DND-41 (cell line): ENCODE data around the gene EPB41.
"Not testable (repeated sequence)": the region's sequence is repeated elsewhere in the genome, so short reads cannot be mapped to it uniquely, and the experiment has no call there.

ENCODE experiments used
- ATAC-seq: fragments of 200-7000 bp; cut with Tn5 transposase; 3 replicates; pipeline ENCODE4 v1.9.1; 2021; ENCODE audit warnings: low read depth; ENCODE audit not compliant: insufficient read depth
- DNase-seq: peaks from one replicate; pipeline ENCODE4 v3.0.0-alpha.2; 2020
- H2AFZ ChIP-seq: 2 replicates; pipeline ENCODE4 v1.6.0; 2012; ENCODE audit warnings: low read depth, low read length
- H3K27ac ChIP-seq: 2 replicates; pipeline ENCODE4 v1.5.1; 2012; ENCODE audit warnings: low read length, inconsistent platforms
- H3K27me3 ChIP-seq: fragments of 200-600 bp; sonication (generic); 2 replicates; pipeline ENCODE4 v1.6.0; 2012; ENCODE audit warnings: low read length, mild to moderate bottlenecking, inconsistent platforms; ENCODE audit not compliant: insufficient read depth, poor library complexity
- H3K36me3 ChIP-seq: 2 replicates; pipeline ENCODE4 v1.5.1; 2012; ENCODE audit warnings: low read length, inconsistent platforms; ENCODE audit not compliant: insufficient read depth
- H3K4me1 ChIP-seq: 2 replicates; pipeline ENCODE4 v1.5.1; 2012; ENCODE audit warnings: mild to moderate bottlenecking, low read length; ENCODE audit not compliant: insufficient read depth
- H3K4me2 ChIP-seq: 2 replicates; pipeline ENCODE4 v1.6.0; 2012; ENCODE audit warnings: mild to moderate bottlenecking, moderate library complexity, low read length, inconsistent platforms; ENCODE audit not compliant: insufficient read depth
- H3K4me3 ChIP-seq, 2 experiments: fragments of 200-600 bp in 1 of 2; shearing (Covaris generic) in 1 of 2; 2 replicates each; pipeline ENCODE4 v1.5.1; 2012 to 2016; ENCODE audit warnings: inconsistent platforms in 2 of 2, low read length in 2 of 2, mild to moderate bottlenecking in 2 of 2, low read depth in 1 of 2, moderate library complexity in 1 of 2
- H3K79me2 ChIP-seq: 2 replicates; pipeline ENCODE4 v1.6.0; 2012; ENCODE audit warnings: low read length, inconsistent platforms; ENCODE audit not compliant: insufficient read depth
- H3K9ac ChIP-seq: 2 replicates; pipeline ENCODE4 v1.6.0; 2012; ENCODE audit warnings: low read depth, mild to moderate bottlenecking, inconsistent platforms, low read length, moderate library complexity
- H3K9me3 ChIP-seq: 2 replicates; pipeline ENCODE4 v1.5.1; 2012; ENCODE audit warnings: low read length, moderate library complexity, mild to moderate bottlenecking, inconsistent platforms; ENCODE audit not compliant: insufficient read depth, severe bottlenecking
- H4K20me1 ChIP-seq: 2 replicates; pipeline ENCODE4 v1.6.0; 2012; ENCODE audit warnings: low read length; ENCODE audit not compliant: insufficient read depth
- CTCF ChIP-seq: IDR thresholded peaks from 2 replicates; pipeline ENCODE4 v1.5.1; 2012; ENCODE audit warnings: borderline replicate concordance, low read length, moderate library complexity, mild to moderate bottlenecking; ENCODE audit not compliant: poor library complexity, severe bottlenecking; ENCODE audit errors: extremely low read depth
- EZH2 ChIP-seq: IDR thresholded peaks from 3 replicates; pipeline ENCODE4 v1.6.1; 2012; ENCODE audit warnings: borderline replicate concordance, low read depth, mild to moderate bottlenecking, moderate library complexity, low read length, inconsistent platforms; ENCODE audit not compliant: severe bottlenecking

Gene EPB41

GRCh38 chr1:29084196-29084521 lies 169.8 kb downstream of the EPB41 start:
- no peak overlapping the region for H3K9ac ChIP-seq
- H3K4me3 ChIP-seq: no peak overlapping the region
- no peaks in the 10 kb centered on the region for H4K20me1 ChIP-seq
- no peak for ATAC-seq
- no peak overlapping the region for H3K27ac ChIP-seq
- H3K4me2 ChIP-seq: no peak overlapping the region
- no peaks in the 10 kb centered on the region for H3K9me3 ChIP-seq
- TF ChIP-seq EZH2: no peak
- no peak for TF ChIP-seq CTCF
- no peak overlapping the region for H2AFZ ChIP-seq
- peaks cover 6% of the 10 kb centered on the region for H3K36me3 ChIP-seq
- H3K27me3 ChIP-seq: no peaks in the 10 kb centered on the region
- no peaks in the 10 kb centered on the region for H3K79me2 ChIP-seq
- DNase-seq: no peak
- no peaks in the 10 kb centered on the region for H3K4me1 ChIP-seq

- Histone ChIP-seq H2AFZ (no peak overlapping the region), H4K20me1 (no peaks in the 10 kb centered on the region), H3K27me3 (no peaks in the 10 kb centered on the region), H3K4me1 (no peaks in the 10 kb centered on the region), H3K79me2 (no peaks in the 10 kb centered on the region), H3K9ac (no peak overlapping the region), H3K27ac (no peak overlapping the region), H3K4me2 (no peak overlapping the region), H3K9me3 (no peaks in the 10 kb centered on the region), H3K36me3 (peaks cover 31% of the 10 kb centered on the region), H3K4me3 (no peak overlapping the region)
- TF ChIP-seq EZH2: no peak
- DNase-seq (no peak), ATAC-seq (no peak)
Observed at GRCh38 chr1:29090937-29091618, 176.7 kb downstream of the EPB41 start.

GRCh38 chr1:29092704-29093103 lies 178.3 kb downstream of the EPB41 start:
- not testable (repeated sequence) for DNase-seq, H3K9ac ChIP-seq, H3K4me3 ChIP-seq, H3K9me3 ChIP-seq, H3K4me2 ChIP-seq, H3K27me3 ChIP-seq, H4K20me1 ChIP-seq, H2AFZ ChIP-seq, H3K4me1 ChIP-seq, ATAC-seq, H3K79me2 ChIP-seq, H3K27ac ChIP-seq
- H3K36me3 ChIP-seq: peaks cover 38% of the 10 kb centered on the region

- H3K27ac ChIP-seq: no peak overlapping the region
- H3K4me3 ChIP-seq: no peak overlapping the region
- H3K4me1 ChIP-seq: no peaks in the 10 kb centered on the region
- H2AFZ ChIP-seq: no peak overlapping the region
- no peaks in the 10 kb centered on the region for H3K27me3 ChIP-seq
- no peaks in the 10 kb centered on the region for H3K9me3 ChIP-seq
- no peak for TF ChIP-seq EZH2
- TF ChIP-seq CTCF: no peak
- H4K20me1 ChIP-seq: no peaks in the 10 kb centered on the region
- DNase-seq (no peak), ATAC-seq (no peak)
- H3K36me3 ChIP-seq: peaks cover 44% of the 10 kb centered on the region
- H3K4me2 ChIP-seq: no peak overlapping the region
- H3K9ac ChIP-seq: no peak overlapping the region
- H3K79me2 ChIP-seq: no peaks in the 10 kb centered on the region
Observed at GRCh38 chr1:29094433-29094832, 180.1 kb downstream of the EPB41 start.

- no peak overlapping the region for H3K9ac ChIP-seq
- H3K4me2 ChIP-seq: no peak overlapping the region
- ATAC-seq (no peak), DNase-seq (no peak)
- no peak overlapping the region for H3K27ac ChIP-seq
- no peaks in the 10 kb centered on the region for H3K9me3 ChIP-seq
- no peaks in the 10 kb centered on the region for H3K4me1 ChIP-seq
- H3K27me3 ChIP-seq: no peaks in the 10 kb centered on the region
- no peaks in the 10 kb centered on the region for H3K79me2 ChIP-seq
- H3K36me3 ChIP-seq: peaks cover 45% of the 10 kb centered on the region
- H4K20me1 ChIP-seq: no peaks in the 10 kb centered on the region
- TF ChIP-seq CTCF (no peak), EZH2 (no peak)
- no peak overlapping the region for H3K4me3 ChIP-seq
- no peak overlapping the region for H2AFZ ChIP-seq
Observed at GRCh38 chr1:29094954-29095353, 180.6 kb downstream of the EPB41 start.
